DND-41 (cell line): ENCODE data around the gene CNOT11.
"Not testable (repeated sequence)": the region's sequence is repeated elsewhere in the genome, so short reads cannot be mapped to it uniquely, and the experiment has no call there.

Experiments used
- CTCF ChIP-seq: IDR thresholded peaks from 2 replicates; pipeline ENCODE4 v1.5.1; 2012; ENCODE audit warnings: borderline replicate concordance, low read length, moderate library complexity, mild to moderate bottlenecking; ENCODE audit not compliant: poor library complexity, severe bottlenecking; ENCODE audit errors: extremely low read depth
- EZH2 ChIP-seq: IDR thresholded peaks from 3 replicates; pipeline ENCODE4 v1.6.1; 2012; ENCODE audit warnings: borderline replicate concordance, low read depth, mild to moderate bottlenecking, moderate library complexity, low read length, inconsistent platforms; ENCODE audit not compliant: severe bottlenecking

DNA sequence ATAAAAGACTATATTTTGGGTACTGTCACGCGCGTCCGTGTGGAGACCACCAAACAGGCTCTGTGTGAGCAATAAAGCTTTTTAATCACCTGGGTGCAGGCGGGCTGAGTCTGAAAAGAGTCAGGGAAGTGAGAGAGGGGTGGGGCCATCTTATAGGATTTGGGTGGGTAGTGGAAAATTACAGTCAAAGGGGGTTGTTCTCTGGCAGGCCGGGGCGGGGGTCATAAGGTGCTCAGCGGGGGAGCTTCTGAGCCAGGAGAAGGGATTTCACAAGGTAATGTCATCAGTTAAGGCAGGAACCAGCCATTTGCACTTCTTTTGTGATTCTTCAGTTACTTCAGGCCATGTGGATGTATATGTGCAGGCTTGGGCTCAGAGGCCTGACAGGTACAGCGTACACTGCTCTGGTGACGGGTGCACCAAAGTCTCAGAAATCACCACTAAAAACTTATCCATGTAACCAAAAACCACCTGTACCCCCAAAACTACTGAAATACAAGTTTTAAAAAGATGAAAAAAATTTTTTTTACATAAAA, 1.4 kb upstream of the CNOT11 start:
- TF ChIP-seq CTCF, EZH2: not testable (repeated sequence)
